GM23338 (cell line): ENCODE measurements around the gene TNPO1.

Source experiments
- CREB1 ChIP-seq: fragments of 250-450 bp; sonication (Bioruptor Pico); IDR thresholded peaks from 2 replicates; pipeline ENCODE4 v1.5.0; 2020; ENCODE audit warnings: low read depth, mild to moderate bottlenecking, moderate library complexity
- CTCF ChIP-seq, 2 experiments: fragments of 200-600 bp in 1 of 2; sonication (generic) in 1 of 2; conservative IDR thresholded peaks; 2 replicates each; pipeline versions ENCODE4 v1.5.1 to v1.6.1; 2016 to 2017; ENCODE audit warnings: antibody characterized with exemption in 2 of 2, low read depth in 2 of 2, mild to moderate bottlenecking in 2 of 2, moderate library complexity in 1 of 2
- EZH2 ChIP-seq: fragments of 200-600 bp; sonication (generic); IDR thresholded peaks from one replicate; pipeline ENCODE4 v1.8.0; 2017; ENCODE audit warnings: antibody characterized with exemption, mild to moderate bottlenecking, low read depth; ENCODE audit not compliant: unreplicated experiment
- NANOG ChIP-seq: IDR thresholded peaks from 2 replicates; pipeline ENCODE4 v1.6.1; 2016; ENCODE audit warnings: antibody characterized with exemption, borderline replicate concordance
- POLR2AphosphoS5 ChIP-seq: IDR thresholded peaks from 2 replicates; pipeline ENCODE4 v1.6.1; 2016; ENCODE audit warnings: antibody characterized with exemption, low read depth
- STAT1 ChIP-seq: IDR thresholded peaks from one replicate; pipeline ENCODE4 v1.6.1; 2016; ENCODE audit warnings: antibody characterized with exemption; ENCODE audit not compliant: unreplicated experiment
- TF ChIP-seq, protein P1 (sequence below): IDR thresholded peaks from one replicate; pipeline ENCODE4 v1.6.1; 2018; ENCODE audit warnings: antibody characterized with exemption; ENCODE audit not compliant: unreplicated experiment

GRCh38 chr5:72908664-72909063, 92.2 kb downstream of the TNPO1 start:
- TF ChIP-seq CTCF (conservative IDR thresholded peaks at IDR 0.05; ENCODE audit: low read depth in 2 of 2): no peak
- TF ChIP-seq EZH2: no peak
- TF ChIP-seq, protein P1, sequence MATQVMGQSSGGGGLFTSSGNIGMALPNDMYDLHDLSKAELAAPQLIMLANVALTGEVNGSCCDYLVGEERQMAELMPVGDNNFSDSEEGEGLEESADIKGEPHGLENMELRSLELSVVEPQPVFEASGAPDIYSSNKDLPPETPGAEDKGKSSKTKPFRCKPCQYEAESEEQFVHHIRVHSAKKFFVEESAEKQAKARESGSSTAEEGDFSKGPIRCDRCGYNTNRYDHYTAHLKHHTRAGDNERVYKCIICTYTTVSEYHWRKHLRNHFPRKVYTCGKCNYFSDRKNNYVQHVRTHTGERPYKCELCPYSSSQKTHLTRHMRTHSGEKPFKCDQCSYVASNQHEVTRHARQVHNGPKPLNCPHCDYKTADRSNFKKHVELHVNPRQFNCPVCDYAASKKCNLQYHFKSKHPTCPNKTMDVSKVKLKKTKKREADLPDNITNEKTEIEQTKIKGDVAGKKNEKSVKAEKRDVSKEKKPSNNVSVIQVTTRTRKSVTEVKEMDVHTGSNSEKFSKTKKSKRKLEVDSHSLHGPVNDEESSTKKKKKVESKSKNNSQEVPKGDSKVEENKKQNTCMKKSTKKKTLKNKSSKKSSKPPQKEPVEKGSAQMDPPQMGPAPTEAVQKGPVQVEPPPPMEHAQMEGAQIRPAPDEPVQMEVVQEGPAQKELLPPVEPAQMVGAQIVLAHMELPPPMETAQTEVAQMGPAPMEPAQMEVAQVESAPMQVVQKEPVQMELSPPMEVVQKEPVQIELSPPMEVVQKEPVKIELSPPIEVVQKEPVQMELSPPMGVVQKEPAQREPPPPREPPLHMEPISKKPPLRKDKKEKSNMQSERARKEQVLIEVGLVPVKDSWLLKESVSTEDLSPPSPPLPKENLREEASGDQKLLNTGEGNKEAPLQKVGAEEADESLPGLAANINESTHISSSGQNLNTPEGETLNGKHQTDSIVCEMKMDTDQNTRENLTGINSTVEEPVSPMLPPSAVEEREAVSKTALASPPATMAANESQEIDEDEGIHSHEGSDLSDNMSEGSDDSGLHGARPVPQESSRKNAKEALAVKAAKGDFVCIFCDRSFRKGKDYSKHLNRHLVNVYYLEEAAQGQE: no peak
- TF ChIP-seq POLR2AphosphoS5: no peak
- TF ChIP-seq CREB1 (CRISPR knock-in tag): no peak
- no peak for TF ChIP-seq NANOG
- no peak for TF ChIP-seq STAT1
